GM10266 (cell line): ENCODE results near the gene DMRTB1.

Source experiments
- DNase-seq: peaks from one replicate; pipeline ENCODE4 v3.0.0; 2012; ENCODE audit errors: extremely low spot score
- CTCF ChIP-seq: IDR thresholded peaks from 2 replicates; pipeline ENCODE4 v1.5.1; 2012; ENCODE audit warnings: mild to moderate bottlenecking, low read depth; ENCODE audit not compliant: control insufficient read depth, insufficient read depth; ENCODE audit errors: missing control alignments

The DMRTB1 gene

GRCh38 chr1:53486395-53487026 is 27.3 kb downstream of the DMRTB1 start:
- no peak for TF ChIP-seq CTCF
- no peak for DNase-seq

GRCh38 chr1:53490351-53490750 is 31.2 kb downstream of the DMRTB1 start:
- no peak for DNase-seq
- TF ChIP-seq CTCF: no peak

GRCh38 chr1:53495633-53496345 is 36.6 kb downstream of the DMRTB1 start:
- no peak for TF ChIP-seq CTCF
- no peak for DNase-seq

- DNase-seq: no peak
These were observed 39.4 kb downstream of the DMRTB1 start for GRCh38 chr1:53498555-53499131.

GRCh38 chr1:53499257-53500203 is 40.3 kb downstream of the DMRTB1 start:
- DNase-seq: no peak

More at GRCh38 chr1:53498555-53499131, 39.4 kb downstream of the DMRTB1 start:
- no peak for TF ChIP-seq CTCF

More at GRCh38 chr1:53499257-53500203, 40.3 kb downstream of the DMRTB1 start:
- TF ChIP-seq CTCF: no peak
